GM21619 (cell line): Measurements from ENCODE around the gene HSD3B1.
A peak's percentile ranks its signal among the peaks of the same experiment; 100 is the strongest.
"Not testable (repeated sequence)": the region's sequence is repeated elsewhere in the genome, so short reads cannot be mapped to it uniquely, and the experiment has no call there.

Source experiments
- ATAC-seq: cut with Tn5 transposase; IDR thresholded peaks from one replicate; pipeline ENCODE4 v1.9.1; 2021; ENCODE audit not compliant: unreplicated experiment

HSD3B1 gene

GRCh38 chr1:119489201-119489600 is 17.8 kb upstream of the HSD3B1 start:
- ATAC-seq = no peak

GRCh38 chr1:119490925-119491324 is 16.1 kb upstream of the HSD3B1 start:
- no peak for ATAC-seq

DNA sequence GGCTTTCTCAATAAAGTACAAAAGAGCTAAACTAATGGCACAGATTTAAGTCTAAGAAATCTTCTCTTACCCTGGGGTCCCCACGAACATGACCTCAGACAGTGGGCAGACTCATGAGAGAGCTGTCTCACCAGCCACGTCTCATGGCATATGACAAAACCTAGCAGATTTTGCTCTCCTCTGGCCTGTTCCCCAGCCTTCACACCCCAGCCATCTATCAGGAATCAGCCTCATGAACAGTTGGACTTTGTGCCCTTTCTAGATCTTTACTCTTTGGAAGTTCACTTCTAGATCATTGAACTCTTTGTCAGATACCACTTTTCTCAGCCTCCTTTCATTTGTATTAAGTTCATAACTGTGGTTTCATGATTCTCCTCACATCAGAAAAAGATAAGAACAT is 14.2 kb upstream of the HSD3B1 start:
- ATAC-seq = no peak

- no peak for ATAC-seq
These were observed 2.2 kb upstream of the HSD3B1 start for GRCh38 chr1:119504831-119505230.

DNA sequence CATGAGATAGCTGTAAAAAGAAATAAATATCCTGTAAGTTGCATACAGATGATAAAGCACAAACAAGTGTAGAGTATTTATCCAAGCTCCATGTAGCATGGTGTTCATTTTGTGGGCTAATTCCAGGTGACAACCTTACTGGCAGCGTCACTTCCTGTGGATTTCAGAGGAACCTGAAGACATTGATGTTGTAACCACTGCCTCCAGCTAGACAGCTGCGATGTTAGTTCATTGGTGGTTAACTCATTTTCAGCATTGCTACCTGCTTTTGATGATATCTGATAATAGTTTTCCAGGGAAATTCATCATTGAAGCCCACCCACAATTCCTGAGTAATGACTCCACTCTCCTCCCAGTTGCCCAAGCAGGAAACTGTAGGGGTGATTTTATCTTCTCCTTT is 3.0 kb downstream of the HSD3B1 start:
- ATAC-seq = no peak

- no peak for ATAC-seq
These were observed 8.2 kb downstream of the HSD3B1 start for GRCh38 chr1:119515221-119515620.

- no peak for ATAC-seq
These were observed 9.2 kb downstream of the HSD3B1 start for GRCh38 chr1:119516247-119516646.

GRCh38 chr1:119516680-119517079 is 9.7 kb downstream of the HSD3B1 start:
- ATAC-seq = no peak

- not testable (repeated sequence) for ATAC-seq
These were observed 10.7 kb downstream of the HSD3B1 start for GRCh38 chr1:119517667-119518066.

- ATAC-seq = no peak
These were observed 24.8 kb downstream of the HSD3B1 start for GRCh38 chr1:119531606-119532323.

GRCh38 chr1:119532324-119532910 is 25.4 kb downstream of the HSD3B1 start:
- no peak for ATAC-seq

DNA sequence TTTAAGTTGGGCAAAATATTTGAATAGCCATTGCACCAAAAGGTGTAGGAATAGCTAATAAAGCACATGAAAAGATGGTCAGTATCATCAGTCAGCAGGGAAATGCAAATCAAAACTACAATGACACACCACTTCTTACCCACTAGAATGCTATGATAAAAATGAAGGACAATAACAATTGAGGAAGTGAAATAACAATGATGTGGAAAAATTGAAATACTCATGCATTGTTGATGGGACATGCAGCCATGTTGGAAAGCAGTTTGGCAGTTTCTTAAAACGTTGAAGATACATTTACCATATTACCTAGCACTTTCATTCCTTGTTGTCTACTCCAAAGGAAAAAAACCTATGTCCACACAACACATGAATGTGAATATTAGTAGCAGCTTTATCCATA is 28.4 kb downstream of the HSD3B1 start:
- ATAC-seq = no peak

- ATAC-seq = no peak
These were observed 31.0 kb downstream of the HSD3B1 start for GRCh38 chr1:119537966-119538365.

GRCh38 chr1:119539636-119540035 is 32.6 kb downstream of the HSD3B1 start:
- ATAC-seq = no peak

DNA sequence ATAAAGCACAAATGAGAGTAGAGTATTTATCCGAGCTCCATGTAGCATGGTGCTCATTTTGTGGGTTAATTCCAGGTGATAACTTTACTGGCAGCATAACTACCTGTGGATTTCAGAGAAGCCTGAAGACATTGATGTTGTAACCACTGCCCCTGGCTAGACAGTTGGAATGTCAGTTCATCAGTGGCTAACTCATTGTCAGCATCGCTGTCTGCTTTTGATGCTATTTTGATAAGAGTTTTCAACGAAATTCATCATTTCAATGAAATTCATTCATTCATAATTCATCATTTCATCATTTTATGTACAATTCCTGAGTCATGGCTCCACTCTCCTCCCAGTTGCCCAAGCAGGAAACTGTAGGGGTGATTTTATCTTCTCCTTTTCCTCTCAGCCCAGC is 34.4 kb downstream of the HSD3B1 start:
- no peak for ATAC-seq

- no peak for ATAC-seq
These were observed 35.5 kb downstream of the HSD3B1 start for GRCh38 chr1:119542492-119542946.

DNA sequence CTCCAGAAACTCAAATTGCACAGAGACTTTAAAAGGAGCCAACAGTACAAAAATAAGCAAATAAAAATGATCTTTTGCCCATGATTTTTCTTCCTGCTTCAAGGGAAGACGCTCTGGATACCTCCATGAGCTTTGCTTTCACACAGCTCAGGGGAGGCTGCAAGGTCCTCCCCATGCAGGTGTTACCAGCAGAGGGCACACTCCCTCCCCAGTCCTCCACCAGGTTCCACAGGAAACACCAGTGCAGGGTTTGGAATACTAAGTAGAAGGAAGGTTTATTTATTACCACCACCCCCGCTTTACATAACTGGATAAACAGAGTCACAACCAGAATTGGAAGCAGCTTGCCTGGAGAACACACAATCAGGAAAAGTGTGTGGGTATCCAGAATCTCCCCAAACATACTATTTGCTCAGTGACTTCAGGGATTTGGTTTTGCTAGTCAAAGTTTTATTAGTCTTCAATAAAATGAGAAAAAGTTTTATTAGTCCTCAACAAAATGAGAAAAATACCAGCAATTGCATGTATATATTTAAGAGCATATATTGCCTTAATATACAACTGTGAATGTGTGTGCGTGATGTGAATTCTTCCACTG is 37.3 kb downstream of the HSD3B1 start:
- ATAC-seq = no peak

DNA sequence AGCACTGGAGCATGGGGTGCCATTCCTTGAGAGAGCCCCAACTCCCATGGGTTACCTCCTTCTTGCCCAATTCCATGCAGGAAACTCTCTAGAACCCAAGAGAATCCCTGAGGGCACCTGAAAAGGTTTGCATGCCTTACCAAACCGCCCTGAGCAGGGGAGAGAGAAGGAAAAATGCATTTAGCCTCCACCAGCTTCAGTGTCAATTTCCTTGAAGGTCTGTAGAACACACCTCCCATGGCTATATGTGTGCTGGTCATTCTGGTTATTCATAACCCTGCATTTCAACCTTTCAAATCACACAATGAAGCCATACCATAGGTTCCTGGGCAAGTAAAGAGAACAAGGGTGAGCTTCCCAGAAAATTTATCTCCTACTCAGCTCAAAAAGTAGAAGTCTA is 39.6 kb downstream of the HSD3B1 start:
- ATAC-seq = no peak

- no peak for ATAC-seq
These were observed 40.3 kb downstream of the HSD3B1 start for GRCh38 chr1:119547306-119547705.

- no peak for ATAC-seq
These were observed 40.8 kb downstream of the HSD3B1 start for GRCh38 chr1:119547805-119548204.

DNA sequence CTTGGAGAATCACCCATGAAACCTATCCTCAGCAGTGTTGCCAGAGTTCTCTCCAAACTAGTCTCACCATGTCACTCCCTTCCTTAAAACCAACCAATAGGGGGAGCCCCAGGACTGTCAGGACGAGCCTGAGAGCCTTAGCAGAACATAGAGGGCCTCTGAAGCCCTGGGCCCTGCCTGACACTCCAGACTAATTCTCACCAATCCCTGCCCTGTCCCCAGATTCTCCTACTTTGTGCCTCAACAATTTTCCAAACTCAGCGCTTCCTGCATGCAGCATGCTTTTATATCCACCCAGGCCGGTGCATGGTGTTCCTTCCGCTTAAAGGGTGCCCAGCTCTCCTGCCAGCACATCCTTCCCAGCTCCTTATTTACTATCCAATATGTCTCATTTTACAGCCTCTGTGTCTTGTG is 42.7 kb downstream of the HSD3B1 start:
- peak; percentile 80 for ATAC-seq

DNA sequence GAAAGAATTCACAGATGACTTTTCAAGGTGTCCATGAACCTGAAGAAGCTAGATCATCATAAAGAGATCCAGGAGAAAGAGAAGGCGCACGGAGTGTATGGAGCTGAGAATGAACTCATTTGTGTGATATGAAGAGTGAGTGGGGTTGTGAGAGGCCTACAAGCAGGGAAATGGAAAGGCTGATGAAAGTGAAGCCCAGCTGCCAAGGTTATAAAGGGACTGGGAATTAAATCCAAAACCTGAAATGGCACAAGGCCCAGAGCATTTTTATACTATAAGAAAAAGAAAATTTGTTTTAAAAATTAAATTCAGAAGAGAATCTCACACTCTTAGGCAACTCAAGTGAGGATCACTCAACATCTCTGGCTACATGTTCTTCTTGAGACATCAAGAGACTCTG is 43.4 kb downstream of the HSD3B1 start:
- no peak for ATAC-seq
